ENCODE results near the gene KCNG2. TPM values are rescaled to one million over a fixed set of nuclear protein-coding genes. Genes with fewer than 3 reads are reported as not detected.

KCNG2 gene
- total and polyA plus RNA-seq, 10 of the 15 experiments (the other 5 are each of a cell fraction or from before 2014, with no cell fraction given) = 0.20 to 0.23 TPM; not detected in 8

GRCh38 chr18:79861687-79862086 lies 63.9 kb downstream of the KCNG2 start (continued):
- TF ChIP-seq POU2F2 (IDR thresholded peaks at IDR 0.05; ENCODE audit: borderline replicate concordance, low read depth, low read length) = no peak

- intact Hi-C loops (cut with micrococcal nuclease; ENCODE audit: unreplicated experiment) = no loop called here
- ATAC-seq (no peak), FAIRE-seq (no peak), DNase-seq (ENCODE audit: low read depth, low spot score) (no peak)
- Histone ChIP-seq H4K20me1 (ENCODE audit: control insufficient read depth, insufficient read depth) (no peaks in the 10 kb centered on the region), H3K4me1 (ENCODE audit: control insufficient read depth, insufficient read depth, low read length) (no peaks in the 10 kb centered on the region), H2AFZ (ENCODE audit: control insufficient read depth, low read depth, low read length) (no peak overlapping the region), H3K9me3 (replicated peaks; ENCODE audit: control insufficient read depth, insufficient read depth, low read length) (no peaks in the 10 kb centered on the region; the same call in 1 of the 3 replicates), H3K27me3 (replicated peaks in 1 of 2; ENCODE audit: control insufficient read depth in 2 of 2, insufficient read depth in 2 of 2, low read length in 1 of 2) (no peaks in the 10 kb centered on the region), H3K9ac (ENCODE audit: control insufficient read depth, insufficient read depth, low read length) (no peak overlapping the region), H3K4me3 (no peak overlapping the region), H3K4me2 (ENCODE audit: control insufficient read depth, insufficient read depth) (no peak overlapping the region), H3K79me2 (ENCODE audit: control insufficient read depth, insufficient read depth, low read length) (no peaks in the 10 kb centered on the region), H3K27ac (ENCODE audit: control insufficient read depth, insufficient read depth) (no peak overlapping the region), H3K36me3 (ENCODE audit: control insufficient read depth in 2 of 2, insufficient read depth in 2 of 2, low read length in 1 of 2) (no peaks in the 10 kb centered on the region)
- in situ Hi-C loops (cut with MboI) = no loop called here
- WGBS (ENCODE audit: insufficient coverage, insufficient replicate concordance, low lambda C conversion rate, missing lambda C conversion rate) = 69% methylated on average over 13 of the region's 15 CpGs
- no TSS peak for BruUV-seq (replicated peaks)
- ChIA-PET CTCF (no interaction called here), SMC1A (ENCODE audit: uncharacterized antibody, unreplicated experiment) (no interaction called here), RAD21 (ENCODE audit: unreplicated experiment) (no interaction called here), POLR2A (no interaction called here)
- TF ChIP-seq PML (IDR thresholded peaks at IDR 0.05; ENCODE audit: low read length) (no peak), BRCA1 (IDR thresholded peaks at IDR 0.05; ENCODE audit: low read depth, low read length) (no peak), NFXL1 (IDR thresholded peaks at IDR 0.05; ENCODE audit: borderline replicate concordance) (no peak), KAT2A (conservative IDR thresholded peaks at IDR 0.05; ENCODE audit: control insufficient read depth, low read depth, low read length) (no peak), SUPT20H (IDR thresholded peaks at IDR 0.05; ENCODE audit: borderline replicate concordance, control insufficient read depth, low read depth, low read length) (no peak), ZNF217 (IDR thresholded peaks at IDR 0.05) (no peak), ETV6 (conservative IDR thresholded peaks at IDR 0.05 in 1 of 2, IDR thresholded peaks at IDR 0.05 in 1 of 2; ENCODE audit: borderline replicate concordance in 1 of 2, low read depth in 1 of 2) (no peak)
Observed at GRCh38 chr18:79862562-79862961, 64.8 kb downstream of the KCNG2 start.

Data from GM12878 (cell line).